HepG2 (cell line): Measurements from ENCODE around the gene UBL4B. TPM values are rescaled to one million over a fixed set of nuclear protein-coding genes. Genes with fewer than 3 reads are reported as not detected.

Source experiments
- ATAC-seq: fragments of 200-7000 bp; cut with Tn5 transposase; 3 replicates; pipeline ENCODE4 v1.9.1; 2020; ENCODE audit warnings: mild to moderate bottlenecking, moderate library complexity
- BruUV-seq: library from RNA; stranded (reverse); fragments of 400-500 nt; replicated peaks from 2 replicates; lab custom pipeline; 2021; lab: Mats Ljungman, UMichigan
- CTCF ChIA-PET: fragments of 300-600 bp; formaldehyde crosslinking; extraction: SDS; loops from one replicate; lab custom pipeline; 2021; ENCODE audit warnings: low total read pairs, inconsistent platforms, low intra/inter-chr PET ratio; lab: Yijun Ruan, JAX
- POLR2A ChIA-PET: fragments of 350-600 bp; sonication (Branson Sonifier 250); formaldehyde crosslinking; loops from one replicate; lab custom pipeline; 2020; ENCODE audit warnings: antibody characterized with exemption, inconsistent platforms; lab: Yijun Ruan, JAX
- DNase-seq: peaks from one replicate; pipeline ENCODE4 v3.0.0-alpha.2; 2015; ENCODE audit warnings: low spot score
- FAIRE-seq: peaks from 3 replicates; lab custom pipeline; 2011; peaks lifted over from hg19 to GRCh38; lab: Jason Lieb, UNC
- H2AFZ ChIP-seq: one replicate; pipeline ENCODE4 v1.6.1; 2011; ENCODE audit warnings: low read length, inconsistent platforms
- H3K27ac ChIP-seq: fragments of 300-600 bp; 3 replicates; pipeline ENCODE4 v1.8.0; 2011; ENCODE audit warnings: mixed run types, mild to moderate bottlenecking, mixed read lengths, low read length, inconsistent platforms; ENCODE audit not compliant: insufficient read depth; ENCODE audit errors: extremely low read length
- H3K27me3 ChIP-seq, 2 experiments: fragments of 200-600 bp in 1 of 2; 2 replicates in 1 of 2; 3 replicates in 1 of 2; pipeline versions ENCODE4 v1.6.0 to v1.8.0; 2011; ENCODE audit warnings: low read length in 2 of 2, mild to moderate bottlenecking in 2 of 2, moderate library complexity in 2 of 2, inconsistent platforms in 1 of 2; ENCODE audit not compliant: insufficient read depth in 2 of 2, control insufficient read depth in 1 of 2
- H3K36me3 ChIP-seq, 2 experiments: fragments of 200-600 bp in 1 of 2; replicated peaks in 1 of 2; 2 replicates in 1 of 2; 3 replicates in 1 of 2; pipeline versions ENCODE4 v1.5.1 to v1.8.0; 2011; ENCODE audit warnings: low read length in 2 of 2, inconsistent platforms in 1 of 2; ENCODE audit not compliant: insufficient read depth in 2 of 2, control insufficient read depth in 1 of 2
- H3K4me1 ChIP-seq: 2 replicates; pipeline ENCODE4 v1.5.1; 2012; ENCODE audit warnings: low read length, inconsistent platforms; ENCODE audit not compliant: insufficient read depth
- H3K4me2 ChIP-seq: 2 replicates; pipeline ENCODE4 v1.6.0; 2011; ENCODE audit warnings: low read depth, low read length, inconsistent platforms
- H3K4me3 ChIP-seq, 3 experiments: fragments of 200-600 bp in 1 of 3; sonication (generic), shearing (Covaris generic) in 1 of 3; replicated peaks in 1 of 3; 2 replicates each; pipeline ENCODE4 v1.5.1; 2011 to 2016; ENCODE audit warnings: low read length in 3 of 3, inconsistent platforms in 2 of 3, low read depth in 2 of 3, mild to moderate bottlenecking in 2 of 3, control low read depth in 1 of 3, mixed read lengths in 1 of 3; ENCODE audit not compliant: insufficient read depth in 1 of 3
- H3K79me2 ChIP-seq: one replicate; pipeline ENCODE4 v1.6.1; 2011; ENCODE audit warnings: low read length, inconsistent platforms; ENCODE audit not compliant: insufficient read depth
- H3K9ac ChIP-seq: 2 replicates; pipeline ENCODE4 v1.6.0; 2011; ENCODE audit warnings: mild to moderate bottlenecking, low read depth, low read length, inconsistent platforms; ENCODE audit not compliant: insufficient read depth
- H3K9me3 ChIP-seq: 2 replicates; pipeline ENCODE4 v1.5.1; 2012; ENCODE audit warnings: mild to moderate bottlenecking, low read length
- H4K20me1 ChIP-seq: 2 replicates; pipeline ENCODE4 v1.6.0; 2011; ENCODE audit warnings: inconsistent platforms, mild to moderate bottlenecking, low read length, moderate library complexity; ENCODE audit not compliant: insufficient read depth
- AGO2 ChIP-seq: fragments of 200-400 bp; formaldehyde crosslinking; optimal IDR thresholded peaks from 2 replicates; pipeline ENCODE3; 2017; ENCODE audit warnings: mild to moderate bottlenecking, low read depth, low read length, moderate library complexity
- BORCS8-MEF2B ChIP-seq: sonication (generic); formaldehyde crosslinking; IDR thresholded peaks from 2 replicates; pipeline ENCODE4 v1.8.0; 2022; ENCODE audit warnings: mild to moderate bottlenecking, missing genetic modification reagents
- BRF2 ChIP-seq: sonication (generic); formaldehyde crosslinking; IDR thresholded peaks from 2 replicates; pipeline ENCODE4 v1.8.1; 2022; ENCODE audit warnings: mild to moderate bottlenecking, missing genetic modification reagents
- CREM ChIP-seq, 2 experiments: sonication (generic) in 1 of 2; formaldehyde crosslinking in 1 of 2; IDR thresholded peaks; 2 replicates each; pipeline versions ENCODE4 v1.4.0 to v1.6.1; 2016 to 2020; ENCODE audit warnings: antibody characterized with exemption in 1 of 2, mild to moderate bottlenecking in 1 of 2, missing genetic modification reagents in 1 of 2
- EEA1 ChIP-seq: sonication (generic); formaldehyde crosslinking; IDR thresholded peaks from 2 replicates; pipeline ENCODE4 v1.5.1; 2020; ENCODE audit warnings: mild to moderate bottlenecking, missing genetic modification reagents, borderline replicate concordance
- ELF4 ChIP-seq: sonication (generic); formaldehyde crosslinking; IDR thresholded peaks from 2 replicates; pipeline ENCODE4 v1.5.0; 2020; ENCODE audit warnings: missing genetic modification reagents, mild to moderate bottlenecking, moderate library complexity, borderline replicate concordance
- FOXM1 ChIP-seq: sonication (generic); formaldehyde crosslinking; IDR thresholded peaks from 2 replicates; pipeline ENCODE4 v1.5.0; 2020; ENCODE audit warnings: missing genetic modification reagents
- GABPA ChIP-seq, 2 experiments: IDR thresholded peaks; 2 replicates each; pipeline ENCODE4 v1.6.1; 2011 to 2016; ENCODE audit warnings: low read depth in 2 of 2, low read length in 1 of 2, missing biosample characterization in 1 of 2, missing genetic modification characterization in 1 of 2
- HIVEP1 ChIP-seq: sonication (generic); formaldehyde crosslinking; IDR thresholded peaks from 2 replicates; pipeline ENCODE4 v1.4.0; 2020; ENCODE audit warnings: mild to moderate bottlenecking, missing genetic modification reagents
- MAZ ChIP-seq, 2 experiments: sonication (generic) in 1 of 2; formaldehyde crosslinking in 1 of 2; IDR thresholded peaks; 2 replicates each; pipeline versions ENCODE4 v1.5.0 to v1.6.1; 2012 to 2020; ENCODE audit warnings: low read depth in 2 of 2, mild to moderate bottlenecking in 2 of 2, borderline replicate concordance in 1 of 2, improper control_type of control experiment in 1 of 2, low read length in 1 of 2, missing genetic modification reagents in 1 of 2, moderate library complexity in 1 of 2
- POLR2AphosphoS5 ChIP-seq: IDR thresholded peaks from 2 replicates; pipeline ENCODE4 v1.6.1; 2012; ENCODE audit warnings: low read depth, low read length
- PRMT3 ChIP-seq: sonication (generic); formaldehyde crosslinking; IDR thresholded peaks from 2 replicates; pipeline ENCODE4 v1.8.1; 2022; ENCODE audit warnings: low read depth, mild to moderate bottlenecking, moderate library complexity, missing genetic modification reagents, borderline replicate concordance
- SNAI1 ChIP-seq: sonication (generic); formaldehyde crosslinking; IDR thresholded peaks from 2 replicates; pipeline ENCODE4 v1.5.0; 2020; ENCODE audit warnings: mild to moderate bottlenecking, missing genetic modification reagents, borderline replicate concordance
- ZBTB33 ChIP-seq: sonication (generic); formaldehyde crosslinking; IDR thresholded peaks from 2 replicates; pipeline ENCODE4 v1.4.0; 2020; ENCODE audit warnings: missing genetic modification reagents
- ZBTB38 ChIP-seq: sonication (generic); formaldehyde crosslinking; IDR thresholded peaks from 2 replicates; pipeline ENCODE4 v1.5.1; 2020; ENCODE audit warnings: mild to moderate bottlenecking, missing genetic modification reagents
- ZMYM2 ChIP-seq: sonication (generic); formaldehyde crosslinking; IDR thresholded peaks from 2 replicates; pipeline ENCODE4 v1.8.0; 2022; ENCODE audit warnings: mild to moderate bottlenecking, missing genetic modification reagents
- ZSCAN30 ChIP-seq: sonication (generic); formaldehyde crosslinking; IDR thresholded peaks from 2 replicates; pipeline ENCODE4 v1.5.0; 2020; ENCODE audit warnings: mild to moderate bottlenecking, missing genetic modification reagents
- ZSCAN9 ChIP-seq: IDR thresholded peaks from 2 replicates; pipeline ENCODE4 v1.6.1; 2016; ENCODE audit warnings: borderline replicate concordance
- WGBS: methylation state at CpG from one replicate; pipeline ENCODE4 v1.1.6; 2017; ENCODE audit warnings: low lambda C conversion rate; 5-methylcytosine and 5-hydroxymethylcytosine counted together
- in situ Hi-C: cut with HindIII; loops from 2 replicates; pipeline ENCODE4 v1.10.0; 2017; ENCODE audit warnings: low pct_unique_long_range_greater_than_20kb; ENCODE audit not compliant: extremely low pct_ligation_motif_present
- intact Hi-C: fragments of 100-400 bp; cut with micrococcal nuclease; formaldehyde crosslinking; loops from one replicate; pipeline ENCODE4 v1.10.0; 2022; ENCODE audit not compliant: unreplicated experiment
- polyA plus RNA-seq, 8 experiments: library from polyadenylated mRNA; depleted of rRNA in 3 of 8; stranded (reverse) in 7 of 8; unstranded in 1 of 8; fragments of >200 nt; fragmentation: Illumina TruSeq in 4 of 8; extraction: Trizol in 4 of 8; gene quantifications; 2 replicates each; pipeline versions ENCODE4 v1.2.1 to v1.2.3, GENCODE V29; 2011 to 2016; ENCODE audit warnings: low read depth in 4 of 8, missing spikeins in 1 of 8, mixed read lengths in 1 of 8; ENCODE audit not compliant: insufficient read depth in 1 of 8
- total RNA-seq, 5 experiments: library from RNA; depleted of rRNA; stranded (reverse); fragments of >200 nt; fragmentation: Illumina TruSeq; extraction: Trizol; gene quantifications; 2 replicates each; pipeline ENCODE4 v1.2.3, GENCODE V29; 2016; ENCODE audit warnings: low read depth in 1 of 5

The UBL4B gene
- total and polyA plus RNA-seq, 2 of the 13 experiments (the other 11 are each of a cell fraction or from before 2014, with no cell fraction given), result not detected

- no peak for ATAC-seq
Observed at GRCh38 chr1:110069404-110070281, 42.6 kb upstream of the UBL4B start.

GRCh38 chr1:110070282-110070669, 42.0 kb upstream of the UBL4B start:
- intact Hi-C loops (no loop called here), in situ Hi-C loops (no loop called here)
- no peak overlapping the region for H3K27ac ChIP-seq
- H3K36me3 ChIP-seq, result no peaks in the 10 kb centered on the region
- no peaks in the 10 kb centered on the region for H3K9me3 ChIP-seq
- H3K27me3 ChIP-seq, result peaks cover 5 to 28% of the 10 kb centered on the region in 2 experiments; a peak in 4 of 5 replicates
- H3K4me3 ChIP-seq, result no peak overlapping the region
- DNase-seq (no peak), FAIRE-seq (no peak), ATAC-seq (no peak)
- H3K79me2 ChIP-seq, result no peaks in the 10 kb centered on the region
- WGBS, result 94% methylated on average over 18 of the region's 52 CpGs
- H3K4me2 ChIP-seq, result no peak overlapping the region
- BruUV-seq, result no TSS peak
- no peak overlapping the region for H3K9ac ChIP-seq
- no peak overlapping the region for H2AFZ ChIP-seq
- no peaks in the 10 kb centered on the region for H3K4me1 ChIP-seq
- CTCF ChIA-PET, result no interaction called here
- POLR2A ChIA-PET, result no interaction called here
- H4K20me1 ChIP-seq, result no peaks in the 10 kb centered on the region
- no peak for TF ChIP-seq ZMYM2
- no peak for TF ChIP-seq POLR2AphosphoS5
- TF ChIP-seq MAZ (IDR thresholded peaks at IDR 0.05; ENCODE audit: borderline replicate concordance, low read depth, low read length), result no peak
- no peak for TF ChIP-seq MAZ (CRISPR knock-in tag; IDR thresholded peaks at IDR 0.05; ENCODE audit: low read depth)
- TF ChIP-seq ZSCAN9 (CRISPR knock-in tag), result no peak
- no peak for TF ChIP-seq GABPA (IDR thresholded peaks at IDR 0.05; ENCODE audit: low read depth, low read length)
- TF ChIP-seq GABPA (CRISPR knock-in tag; IDR thresholded peaks at IDR 0.05; ENCODE audit: low read depth), result no peak
- no peak for TF ChIP-seq ZSCAN30 (CRISPR knock-in tag)
- no peak for TF ChIP-seq EEA1
- no peak for TF ChIP-seq ZBTB38
- no peak for TF ChIP-seq ZBTB33

More at GRCh38 chr1:110069404-110070281, 42.6 kb upstream of the UBL4B start:
- peaks cover 5 to 28% of the 10 kb centered on the region in 2 experiments; a peak in 4 of 5 replicates for H3K27me3 ChIP-seq
- ChIA-PET CTCF (no interaction called here), POLR2A (no interaction called here)
- no peak overlapping the region for H3K4me3 ChIP-seq
- H3K36me3 ChIP-seq, result no peaks in the 10 kb centered on the region
- no peak overlapping the region for H3K27ac ChIP-seq
- DNase-seq (no peak), FAIRE-seq (no peak)
- in situ Hi-C loops (no loop called here), intact Hi-C loops (no loop called here)
- H3K9ac ChIP-seq, result no peak overlapping the region
- H3K4me2 ChIP-seq, result no peak overlapping the region
- BruUV-seq, result no TSS peak
- TF ChIP-seq FOXM1 (CRISPR knock-in tag), result no peak
- no peak for TF ChIP-seq BORCS8-MEF2B (CRISPR knock-in tag)
- no peak for TF ChIP-seq PRMT3
- no peak for TF ChIP-seq CREM (IDR thresholded peaks at IDR 0.05)
- TF ChIP-seq CREM (CRISPR knock-in tag; IDR thresholded peaks at IDR 0.05), result no peak
- no peak for TF ChIP-seq ELF4 (CRISPR knock-in tag)
- TF ChIP-seq BRF2 (CRISPR knock-in tag), result no peak
- TF ChIP-seq HIVEP1 (CRISPR knock-in tag), result no peak
- no peak for TF ChIP-seq AGO2
- no peak for TF ChIP-seq SNAI1 (CRISPR knock-in tag)
- WGBS, result 84% methylated on average over 35 of the region's 64 CpGs
- H3K4me1 ChIP-seq, result no peaks in the 10 kb centered on the region
- no peaks in the 10 kb centered on the region for H3K9me3 ChIP-seq
- no peak overlapping the region for H2AFZ ChIP-seq
- H4K20me1 ChIP-seq, result no peaks in the 10 kb centered on the region
- no peaks in the 10 kb centered on the region for H3K79me2 ChIP-seq
